Endothelial cell of hepatic sinusoid (primary cell): ENCODE results near the gene SIGLEC5.
"Not testable (repeated sequence)": the region's sequence is repeated elsewhere in the genome, so short reads cannot be mapped to it uniquely, and the experiment has no call there.

ENCODE experiments used
- in situ Hi-C: cut with HindIII; loops from 2 replicates; pipeline ENCODE4 v1.10.0; 2017; ENCODE audit warnings: low sequenced_read_pairs

Gene SIGLEC5, protein sequence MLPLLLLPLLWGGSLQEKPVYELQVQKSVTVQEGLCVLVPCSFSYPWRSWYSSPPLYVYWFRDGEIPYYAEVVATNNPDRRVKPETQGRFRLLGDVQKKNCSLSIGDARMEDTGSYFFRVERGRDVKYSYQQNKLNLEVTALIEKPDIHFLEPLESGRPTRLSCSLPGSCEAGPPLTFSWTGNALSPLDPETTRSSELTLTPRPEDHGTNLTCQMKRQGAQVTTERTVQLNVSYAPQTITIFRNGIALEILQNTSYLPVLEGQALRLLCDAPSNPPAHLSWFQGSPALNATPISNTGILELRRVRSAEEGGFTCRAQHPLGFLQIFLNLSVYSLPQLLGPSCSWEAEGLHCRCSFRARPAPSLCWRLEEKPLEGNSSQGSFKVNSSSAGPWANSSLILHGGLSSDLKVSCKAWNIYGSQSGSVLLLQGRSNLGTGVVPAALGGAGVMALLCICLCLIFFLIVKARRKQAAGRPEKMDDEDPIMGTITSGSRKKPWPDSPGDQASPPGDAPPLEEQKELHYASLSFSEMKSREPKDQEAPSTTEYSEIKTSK

DNA sequence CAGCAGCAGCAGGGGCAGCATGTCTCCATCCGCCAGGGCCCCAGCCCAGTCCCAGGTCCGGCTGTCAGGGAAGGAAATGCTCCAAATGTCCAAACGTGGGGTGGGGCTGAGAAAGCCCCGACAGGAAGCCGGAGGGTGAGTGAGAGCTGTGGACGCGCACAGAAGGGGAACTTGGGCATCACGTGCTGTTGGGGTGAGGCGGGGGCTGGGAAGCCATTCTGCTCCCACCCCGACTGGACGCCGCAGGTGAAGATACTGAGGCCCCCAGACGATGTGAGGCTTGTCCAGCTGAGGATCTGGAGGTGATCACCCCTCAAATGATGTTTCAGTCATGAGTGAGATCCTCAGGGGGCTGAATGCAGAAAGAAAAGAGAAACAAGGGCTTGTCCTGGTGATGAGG is at the start of gene SIGLEC5:
TSS of gene SIGLEC5 (minus strand) at position 87 of the 400 bp plus-strand sequence. CDS start at position 21, 66 bp downstream.
- in situ Hi-C loops: not testable (repeated sequence)

DNA sequence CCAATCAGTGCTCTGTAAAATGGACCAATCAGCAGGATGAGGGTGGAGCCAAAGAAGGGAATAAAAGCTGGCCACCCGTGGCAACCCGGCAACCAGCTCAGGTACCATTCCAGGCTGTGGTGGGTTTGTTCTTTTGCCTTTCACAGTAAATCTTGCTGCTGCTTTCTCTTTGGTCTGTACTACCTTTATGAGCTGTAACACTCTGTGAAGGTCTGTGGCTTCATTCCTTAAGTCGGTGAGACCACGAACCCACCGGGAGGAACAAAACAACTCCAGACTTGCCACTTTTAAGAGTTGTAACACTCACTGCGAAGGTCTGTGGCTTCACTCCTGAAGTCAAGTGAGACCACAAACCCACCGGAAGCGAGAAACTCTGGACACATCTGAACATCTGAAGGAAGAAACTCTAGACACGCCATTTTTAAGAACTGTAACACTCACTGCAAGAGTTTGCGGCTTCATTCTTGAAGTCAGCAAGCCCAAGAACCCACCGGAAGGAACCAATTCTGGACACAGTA is 46.4 kb upstream of the SIGLEC5 start:
- in situ Hi-C loops: no loop called here

DNA sequence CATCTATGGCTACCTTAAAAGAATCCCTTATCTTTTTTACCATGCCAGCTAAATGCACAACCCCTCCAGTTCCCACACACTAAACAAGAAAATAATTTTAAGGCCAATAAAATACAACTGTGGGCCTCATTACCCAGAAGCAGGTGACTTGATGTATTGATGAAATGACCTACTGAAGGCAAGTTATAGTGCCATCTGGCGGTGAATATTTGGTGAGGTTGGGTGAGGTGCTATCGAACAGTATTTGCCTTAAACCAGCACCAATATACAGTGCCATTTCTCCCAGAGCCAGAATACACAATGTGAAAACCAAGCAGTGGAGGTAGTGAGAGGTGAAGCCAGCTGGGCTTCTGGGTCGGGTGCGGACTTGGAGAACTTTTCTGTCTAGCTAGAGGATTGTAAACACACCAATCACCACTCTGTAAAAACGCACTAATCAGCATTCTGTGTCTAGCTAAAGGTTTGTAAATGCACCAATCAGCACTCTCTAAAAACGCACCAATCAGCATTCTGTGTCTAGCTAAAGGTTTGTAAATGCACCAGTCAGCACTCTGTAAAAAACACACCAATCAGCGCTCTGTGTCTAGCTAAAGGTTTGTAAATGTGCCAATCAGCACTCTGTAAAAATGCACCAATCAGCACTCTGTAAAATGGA is 45.8 kb upstream of the SIGLEC5 start:
- in situ Hi-C loops: not testable (repeated sequence)

DNA sequence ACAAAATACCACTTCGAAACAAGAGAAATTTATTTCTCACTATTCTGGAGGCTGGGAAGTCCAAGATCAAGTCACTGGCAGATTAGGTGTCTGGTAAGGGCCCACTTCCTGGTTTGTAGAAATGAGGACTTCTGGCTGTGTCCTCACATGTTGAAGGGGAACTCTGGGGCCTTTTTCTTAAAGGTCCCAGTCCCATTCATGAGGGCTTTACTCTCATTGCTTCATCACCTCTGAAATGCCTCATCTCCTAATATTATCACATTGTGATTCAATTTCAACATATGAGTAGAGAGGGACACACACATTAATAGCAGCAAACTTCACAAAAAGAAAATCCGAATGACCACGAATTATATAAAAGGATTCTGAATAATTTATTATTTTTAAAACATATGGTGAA is 38.0 kb upstream of the SIGLEC5 start:
- in situ Hi-C loops: no loop called here

DNA sequence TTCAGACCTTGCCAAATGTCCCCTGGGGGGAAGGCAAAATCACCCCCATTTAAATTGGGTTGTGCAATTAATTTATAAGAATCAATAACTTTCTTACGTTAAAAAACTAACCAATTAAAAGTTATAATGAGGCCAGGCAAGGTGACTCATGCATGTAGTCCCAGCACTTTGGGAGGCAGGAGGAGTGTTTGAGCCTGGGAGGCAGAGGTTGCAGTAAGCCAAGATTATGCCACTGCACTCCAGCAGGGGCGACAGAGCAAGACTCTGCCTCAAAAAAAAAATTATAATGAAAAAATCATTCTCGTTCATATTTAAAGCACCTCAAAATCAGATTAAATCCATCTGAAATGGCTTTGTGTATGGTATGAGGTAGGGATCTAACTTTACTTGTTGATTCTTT is 34.8 kb upstream of the SIGLEC5 start:
- in situ Hi-C loops: no loop called here

DNA sequence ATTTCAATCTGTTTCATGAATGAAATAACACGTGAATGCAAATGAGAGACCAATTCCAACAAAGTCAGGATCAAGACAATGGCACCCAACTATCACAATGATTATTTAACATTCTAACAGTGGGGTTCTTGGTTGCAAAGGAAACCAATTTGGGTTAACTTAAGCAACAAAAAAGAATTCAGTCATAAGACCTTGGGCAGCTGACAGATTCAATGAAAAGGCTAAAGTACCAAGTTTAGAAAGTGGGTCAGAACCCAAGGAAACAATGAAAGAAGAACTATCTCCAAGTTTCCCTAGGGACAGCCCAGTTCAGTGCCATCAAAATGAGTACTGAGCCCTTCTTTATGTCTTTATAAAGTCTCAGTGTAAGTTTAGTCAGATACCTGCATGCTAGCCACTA is 33.9 kb upstream of the SIGLEC5 start:
- in situ Hi-C loops: no loop called here

DNA sequence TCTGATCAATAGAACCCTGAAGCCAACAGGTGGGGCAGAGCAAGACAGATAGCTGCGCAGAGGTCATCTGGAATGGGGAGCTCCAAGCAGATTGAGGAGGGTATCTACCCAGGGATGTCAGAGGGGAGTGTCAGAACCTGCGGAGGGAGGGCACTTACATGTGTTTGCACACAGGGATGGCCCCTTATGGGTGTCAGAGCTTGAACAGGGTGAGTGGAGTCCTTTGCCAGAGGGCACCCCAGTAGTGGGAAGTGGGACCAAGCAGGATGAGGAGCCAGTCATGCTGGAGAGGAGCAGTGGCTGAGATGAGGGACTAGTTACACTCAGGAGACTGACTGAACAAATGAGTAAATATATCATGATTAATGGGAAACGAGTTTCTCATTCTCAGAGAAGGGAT is 33.4 kb upstream of the SIGLEC5 start:
- in situ Hi-C loops: no loop called here

DNA sequence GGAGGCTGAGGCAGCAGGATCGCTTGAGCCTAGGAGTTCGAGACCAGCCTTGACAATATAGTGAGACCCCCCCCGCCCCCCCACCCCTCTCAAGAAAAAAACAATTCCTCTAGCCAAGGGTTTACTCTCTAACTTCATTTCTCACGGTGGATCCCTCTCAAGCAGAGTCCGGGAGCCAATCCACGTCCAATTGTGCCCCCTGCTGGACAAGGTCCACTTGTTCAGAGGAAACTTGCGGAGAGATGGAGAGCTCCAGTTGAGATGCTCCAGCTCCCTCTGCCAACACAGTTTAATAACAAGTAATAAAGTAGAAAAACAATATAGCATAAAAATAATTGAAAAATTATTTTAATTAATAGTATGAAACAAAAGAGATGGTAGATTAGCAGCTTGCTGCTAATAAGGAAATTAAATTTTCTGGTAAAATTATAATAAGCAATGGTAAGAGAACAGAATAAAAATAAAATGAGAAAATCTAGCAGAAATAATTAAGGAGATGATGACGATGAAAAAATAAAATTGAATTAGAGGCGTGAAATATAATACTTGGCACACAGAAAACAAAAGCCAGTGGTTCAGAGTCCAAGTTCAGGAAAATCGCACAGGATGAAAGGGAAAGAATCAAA is 30.9 kb upstream of the SIGLEC5 start:
- in situ Hi-C loops: no loop called here

DNA sequence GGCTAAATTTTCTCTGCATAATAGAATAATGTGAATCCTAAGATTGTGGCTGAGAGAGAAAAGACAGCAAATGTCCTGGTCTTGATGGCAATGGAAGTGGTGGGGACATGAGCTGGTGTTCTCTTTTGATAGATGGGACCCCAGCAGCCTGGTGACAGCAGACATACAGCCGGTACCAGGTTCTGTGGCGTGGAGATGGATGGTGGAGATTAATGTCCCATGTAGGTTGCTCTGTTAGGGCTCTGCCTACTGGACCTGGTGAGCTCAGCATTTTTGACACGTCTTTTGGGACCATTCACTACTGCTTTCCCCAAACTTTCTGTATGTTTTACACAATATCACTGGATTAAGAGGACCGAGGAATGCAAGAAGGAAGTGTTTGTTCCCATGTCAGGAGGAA is 24.6 kb upstream of the SIGLEC5 start:
- in situ Hi-C loops: no loop called here

DNA sequence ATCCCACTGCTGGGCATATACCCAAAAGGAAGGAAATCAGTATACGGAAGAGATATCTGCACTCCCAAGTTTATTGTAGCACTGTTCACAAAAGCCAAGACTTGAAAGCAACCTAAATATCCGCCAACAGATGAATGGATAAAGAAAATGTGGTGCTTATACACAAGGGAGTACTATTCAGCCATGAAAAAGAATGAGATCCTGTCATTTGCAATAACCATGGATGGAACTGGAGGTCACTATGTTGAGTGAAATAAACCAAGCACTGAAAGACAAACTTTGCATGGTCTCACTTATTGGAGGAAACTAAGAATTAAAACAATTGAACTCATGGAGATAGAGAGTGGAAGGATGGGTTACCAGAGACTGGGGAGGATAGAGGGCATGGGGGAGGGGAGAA is 23.0 kb upstream of the SIGLEC5 start:
- in situ Hi-C loops: no loop called here

DNA sequence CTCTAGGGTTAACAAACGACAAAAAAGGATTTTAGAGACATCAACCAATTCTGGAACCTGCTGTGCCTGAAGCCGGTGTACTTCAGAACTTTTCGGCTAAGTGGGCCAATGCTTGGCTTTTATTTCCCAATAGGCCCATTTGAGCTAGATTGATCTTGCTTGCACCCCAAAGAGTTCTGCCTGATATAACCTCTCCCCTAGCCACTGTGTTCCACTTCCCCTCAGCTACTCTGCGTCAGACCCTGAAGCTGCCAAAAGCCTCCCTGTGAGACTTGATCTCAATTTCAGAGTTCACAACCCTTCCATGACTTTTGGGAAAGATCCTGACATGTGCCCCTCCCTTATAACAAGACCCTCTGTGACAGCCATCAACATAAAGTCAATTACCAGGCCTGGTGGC is 22.1 kb upstream of the SIGLEC5 start:
- in situ Hi-C loops: no loop called here

DNA sequence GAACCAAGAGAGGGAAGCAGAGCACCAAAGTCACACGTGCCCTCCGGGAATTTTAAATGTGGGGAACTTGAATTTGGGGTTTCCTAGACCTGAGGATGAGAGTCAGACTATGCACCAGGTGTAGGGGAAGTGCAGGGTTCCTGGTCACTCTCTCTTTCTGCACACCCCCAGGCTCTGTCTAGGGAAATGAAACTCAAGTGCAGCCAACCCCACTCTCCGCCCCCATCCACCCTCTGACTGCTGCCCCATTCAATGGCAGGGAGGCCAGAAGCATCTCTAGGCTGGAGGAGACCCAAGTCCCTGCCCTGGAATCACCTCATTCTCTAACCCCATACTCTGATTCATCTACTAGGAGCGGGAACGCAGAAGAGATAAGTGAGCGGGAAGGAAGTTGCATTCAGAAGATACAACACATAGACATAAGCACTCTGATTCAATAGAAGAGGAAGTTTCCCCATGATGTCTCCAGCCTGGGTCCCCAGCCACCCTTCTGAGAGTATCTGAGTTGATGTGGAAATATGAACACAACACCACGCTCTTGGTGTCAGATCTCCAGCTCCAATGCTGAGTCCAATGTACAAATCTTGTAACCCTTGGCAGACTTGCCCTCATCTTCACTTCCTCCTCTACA is 21.1 kb upstream of the SIGLEC5 start:
- in situ Hi-C loops: no loop called here

DNA sequence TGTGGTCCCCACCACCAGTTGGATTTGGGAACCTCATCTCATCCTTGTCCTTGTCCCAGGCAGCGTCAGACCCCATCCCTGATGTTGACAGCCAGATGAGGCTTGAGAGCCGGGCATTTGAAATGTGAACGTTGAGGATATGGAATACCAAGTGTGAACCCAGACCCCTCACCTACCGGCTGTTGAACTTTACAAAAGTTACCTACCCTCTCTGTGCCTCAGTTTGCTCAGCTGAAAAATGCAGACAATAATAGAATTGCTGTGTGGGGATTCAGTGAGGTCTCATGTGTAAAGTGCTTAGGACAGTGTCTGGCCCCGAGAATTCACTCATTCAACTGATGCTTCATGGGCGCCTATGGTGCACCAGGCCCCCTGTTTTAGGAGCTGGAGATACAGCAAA is 17.1 kb upstream of the SIGLEC5 start:
- in situ Hi-C loops: loop anchor here (5.0 kb wide), 2 partner anchors 50 to 175 kb away; no protein-coding TSS in a partner anchor

DNA sequence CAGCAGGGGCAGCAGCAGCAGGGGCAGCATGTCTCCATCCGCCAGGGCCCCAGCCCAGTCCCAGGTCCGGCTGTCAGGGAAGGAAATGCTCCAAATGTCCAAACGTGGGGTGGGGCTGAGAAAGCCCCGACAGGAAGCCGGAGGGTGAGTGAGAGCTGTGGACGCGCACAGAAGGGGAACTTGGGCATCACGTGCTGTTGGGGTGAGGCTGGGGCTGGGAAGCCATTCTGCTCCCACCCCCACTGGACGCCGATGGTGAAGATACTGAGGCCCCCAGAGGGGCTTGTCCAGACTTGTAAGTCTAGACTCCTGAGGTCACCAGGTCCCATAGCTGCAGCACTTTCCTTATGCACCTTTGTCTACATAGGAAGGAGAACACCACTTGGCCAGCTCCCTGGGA is 16.5 kb upstream of the SIGLEC5 start, which contains the start of gene SIGLEC14:
TSS of gene SIGLEC14 (minus strand) at position 96 of the 400 bp plus-strand sequence. CDS start at position 30, 66 bp downstream.
- in situ Hi-C loops: loop anchor here (5.0 kb wide), 2 partner anchors 49 to 174 kb away; no protein-coding TSS in a partner anchor

DNA sequence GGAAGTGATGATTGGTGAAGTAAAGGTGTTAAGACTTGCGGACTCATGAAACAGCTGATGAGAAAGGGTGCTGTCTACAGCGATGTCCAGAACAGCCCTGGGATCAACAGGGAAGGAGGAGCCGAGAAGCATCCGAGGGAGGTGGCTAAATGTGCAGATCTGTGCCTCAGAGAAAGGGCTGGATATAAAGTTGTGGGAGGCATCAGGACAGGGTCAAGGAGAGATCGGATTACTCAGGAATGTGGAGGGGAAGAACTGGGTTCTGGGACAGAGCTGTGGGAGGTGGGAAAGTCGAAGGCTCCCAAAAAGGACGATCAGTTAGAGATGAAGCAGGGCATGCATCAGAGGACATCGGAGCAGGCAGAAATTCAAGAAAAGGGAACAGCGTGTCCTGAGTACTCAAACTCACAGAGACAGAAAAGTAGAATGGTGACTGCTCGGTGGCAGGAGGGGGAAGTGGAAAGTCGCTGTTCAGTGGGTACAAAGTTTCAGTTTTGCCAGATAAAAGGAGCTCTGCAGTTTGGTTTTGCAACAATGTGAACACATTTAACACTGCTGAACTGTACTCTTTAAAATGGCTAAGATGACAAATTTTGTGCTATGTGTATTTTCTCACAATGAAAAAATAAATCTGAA is 14.6 kb upstream of the SIGLEC5 start:
- in situ Hi-C loops: loop anchor here (5.0 kb wide), 2 partner anchors 47 to 172 kb away; no protein-coding TSS in a partner anchor

DNA sequence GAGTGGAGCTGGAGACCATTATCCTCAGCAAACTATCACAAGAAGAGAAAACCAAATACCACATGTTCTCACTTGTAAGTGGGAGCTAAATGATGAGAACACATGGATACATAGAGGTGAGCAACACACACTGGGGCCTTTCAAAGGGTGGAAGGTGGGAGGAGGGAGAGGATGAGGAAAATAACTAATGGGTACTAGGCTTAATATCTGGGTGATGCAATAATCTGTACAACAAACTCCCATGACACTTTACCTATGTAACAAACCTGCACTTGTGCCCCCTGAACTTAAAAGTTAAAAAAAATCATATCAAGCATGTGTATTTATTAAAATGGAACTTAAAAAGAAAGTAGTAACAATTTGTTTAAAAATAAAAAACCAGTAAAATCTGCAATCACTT is 11.4 kb upstream of the SIGLEC5 start:
- in situ Hi-C loops: no loop called here

DNA sequence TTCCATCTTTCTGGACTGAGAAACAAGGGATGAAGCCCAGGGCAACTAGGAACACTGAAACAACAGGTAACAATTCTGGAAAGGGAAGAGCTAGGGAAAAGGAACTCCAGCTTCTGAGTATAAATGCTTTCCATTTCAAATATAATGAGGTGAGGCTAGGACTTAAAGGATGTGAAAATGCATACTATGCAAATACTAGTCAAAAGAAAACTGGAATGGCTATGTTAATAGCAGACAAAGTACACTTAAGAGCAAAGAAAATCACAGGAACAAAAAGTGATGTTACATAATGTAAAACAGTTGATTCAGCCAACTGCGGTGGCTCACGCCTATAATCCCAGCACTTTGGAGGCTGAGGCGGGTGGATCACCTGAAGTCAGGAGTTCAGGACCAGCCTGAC is 10.2 kb upstream of the SIGLEC5 start:
- in situ Hi-C loops: no loop called here

DNA sequence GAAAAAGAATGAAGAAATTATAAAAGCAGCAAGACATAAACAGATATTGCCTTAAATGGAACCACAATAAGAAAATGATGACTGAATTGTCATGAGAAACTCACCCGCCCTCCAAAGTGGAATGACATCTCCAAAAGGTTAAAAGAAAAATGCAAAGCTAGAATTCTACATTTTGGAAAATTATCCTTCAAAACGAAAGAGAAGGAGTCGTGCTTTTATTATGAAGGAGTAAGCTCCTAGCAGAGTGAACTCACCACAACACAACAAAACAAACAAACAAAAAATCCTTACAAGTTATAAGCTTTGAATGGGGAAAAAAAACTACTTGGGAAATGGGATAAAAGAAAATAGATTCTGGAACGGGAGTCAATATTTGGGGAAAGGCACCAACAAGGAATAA is 9.7 kb upstream of the SIGLEC5 start:
- in situ Hi-C loops: no loop called here

DNA sequence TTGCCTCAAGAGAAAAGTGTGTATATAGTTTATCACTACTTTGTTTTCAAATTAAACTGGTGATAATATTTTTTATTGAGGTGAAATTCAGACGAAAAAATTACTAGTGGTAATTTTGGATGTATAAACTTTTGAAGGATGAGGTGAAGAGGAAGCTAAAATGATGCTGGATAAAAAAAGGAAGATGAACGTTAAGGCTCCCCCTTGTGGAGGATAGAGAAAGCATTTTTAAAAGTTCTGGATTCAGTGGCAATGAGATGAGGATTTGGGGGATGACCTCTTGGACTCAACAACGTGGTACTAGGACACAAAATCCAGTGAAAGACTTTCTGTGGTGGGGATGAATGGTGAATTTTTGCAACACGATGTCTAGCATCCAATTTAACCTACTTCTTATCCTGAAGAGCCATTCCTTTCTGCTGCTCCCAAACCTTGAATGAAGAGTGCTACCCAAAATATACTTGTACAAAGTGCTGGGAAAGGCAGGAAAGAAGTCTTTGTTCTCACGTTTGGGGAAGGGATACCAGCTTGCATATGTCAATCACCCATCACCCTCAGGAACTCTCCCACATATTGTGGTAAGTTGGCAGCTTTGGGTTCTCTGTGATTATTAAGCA is 7.3 kb upstream of the SIGLEC5 start:
- in situ Hi-C loops: no loop called here

DNA sequence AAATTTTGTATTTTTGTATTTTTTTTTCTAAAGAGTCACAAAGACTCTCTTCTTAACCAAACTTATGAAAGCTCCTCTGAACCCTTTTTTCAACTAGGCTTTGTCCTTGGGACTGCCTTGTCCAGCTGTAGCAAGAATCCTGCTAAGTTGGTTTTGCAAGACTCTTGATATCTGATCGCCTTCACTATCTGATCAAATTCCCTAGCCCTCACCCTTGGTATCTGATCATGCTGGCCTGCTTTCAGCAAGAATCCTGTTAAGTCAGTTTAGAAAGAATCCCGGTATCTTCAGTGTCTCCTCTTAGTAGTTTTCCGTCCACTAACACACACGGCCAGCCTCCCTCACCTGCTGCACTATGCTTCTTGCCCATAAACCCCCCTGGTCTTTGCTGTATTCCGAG is 1.9 kb upstream of the SIGLEC5 start:
- in situ Hi-C loops: no loop called here
